Naive thymus-derived CD4-positive, alpha-beta T cell (primary cell): ENCODE measurements around the gene DNM3. TPM values are rescaled to one million over a fixed set of nuclear protein-coding genes. Genes with fewer than 3 reads are reported as not detected.

Experiments used
- ATAC-seq: fragments of 150-1000 bp; cut with Tn5 transposase; 2 replicates; pipeline ENCODE4 v1.10.0; 2021; ENCODE audit warnings: mild to moderate bottlenecking, moderate library complexity
- CTCF ChIA-PET: fragments of 350-600 bp; sonication (Branson Sonifier 250); formaldehyde crosslinking; loops from one replicate; lab custom pipeline; 2021; ENCODE audit warnings: antibody characterized with exemption; lab: Charles Lee
- POLR2A ChIA-PET: fragments of 350-600 bp; sonication (Branson Sonifier 250); formaldehyde crosslinking; loops from one replicate; lab custom pipeline; 2021; ENCODE audit warnings: antibody characterized with exemption, inconsistent platforms; lab: Charles Lee
- DNase-seq, 9 donors: peaks; one replicate each; pipeline versions ENCODE4 v3.0.0 to v3.0.0-alpha.2; 2020 to 2022; ENCODE audit warnings: mixed read lengths in 1 of 9
- H3K27ac ChIP-seq: one replicate; pipeline ENCODE4 v1.7.0; 2013; ENCODE audit warnings: mild to moderate bottlenecking, low read depth, low read length, moderate library complexity
- H3K27me3 ChIP-seq, 2 donors: one replicate each; pipeline ENCODE4 v1.7.0; 2013; ENCODE audit warnings: low read length in 2 of 2, mild to moderate bottlenecking in 2 of 2, moderate library complexity in 2 of 2; ENCODE audit not compliant: control insufficient read depth in 2 of 2, insufficient read depth in 2 of 2
- H3K36me3 ChIP-seq, 3 experiments: 1 replicate in 2 of 3; 2 replicates in 1 of 3; pipeline ENCODE4 v1.7.0; 2013; ENCODE audit warnings: low read length in 3 of 3, mild to moderate bottlenecking in 3 of 3, moderate library complexity in 1 of 3; ENCODE audit not compliant: insufficient read depth in 3 of 3, control insufficient read depth in 2 of 3
- H3K4me1 ChIP-seq, 2 donors: one replicate each; pipeline ENCODE4 v1.7.0; 2013; ENCODE audit warnings: low read length in 2 of 2, mild to moderate bottlenecking in 2 of 2, moderate library complexity in 1 of 2; ENCODE audit not compliant: control insufficient read depth in 2 of 2, insufficient read depth in 2 of 2
- H3K4me3 ChIP-seq: 2 replicates; pipeline ENCODE4 v1.7.0; 2013; ENCODE audit warnings: mild to moderate bottlenecking, low read length
- H3K9me3 ChIP-seq, 3 experiments: 1 replicate in 2 of 3; 2 replicates in 1 of 3; pipeline ENCODE4 v1.7.0; 2013; ENCODE audit warnings: low read length in 3 of 3; ENCODE audit not compliant: control insufficient read depth in 2 of 3
- H3K27ac Mint-ChIP-seq, 9 donors: one replicate each; pipeline ENCODE4 v1.8.0; 2020 to 2022; ENCODE audit warnings: mixed read lengths in 9 of 9, mild to moderate bottlenecking in 8 of 9, moderate library complexity in 5 of 9, inconsistent platforms in 2 of 9
- H3K27me3 Mint-ChIP-seq, 5 donors: one replicate each; pipeline ENCODE4 v1.8.0; 2021 to 2022; ENCODE audit warnings: mixed read lengths in 5 of 5, mild to moderate bottlenecking in 1 of 5
- H3K36me3 Mint-ChIP-seq, 5 donors: one replicate each; pipeline ENCODE4 v1.8.0; 2020 to 2022; ENCODE audit warnings: mixed read lengths in 5 of 5, mild to moderate bottlenecking in 3 of 5, inconsistent platforms in 1 of 5
- H3K4me1 Mint-ChIP-seq, 7 donors: one replicate each; pipeline ENCODE4 v1.8.0; 2020 to 2022; ENCODE audit warnings: mixed read lengths in 7 of 7, mild to moderate bottlenecking in 3 of 7, inconsistent platforms in 1 of 7
- H3K4me3 Mint-ChIP-seq, 10 donors: one replicate each; pipeline ENCODE4 v1.8.0; 2020 to 2022; ENCODE audit warnings: mild to moderate bottlenecking in 10 of 10, mixed read lengths in 10 of 10, moderate library complexity in 6 of 10, inconsistent platforms in 2 of 10
- H3K9me3 Mint-ChIP-seq, 11 donors: one replicate each; pipeline ENCODE4 v1.8.0; 2020 to 2022; ENCODE audit warnings: mixed read lengths in 11 of 11, mild to moderate bottlenecking in 4 of 11, inconsistent platforms in 1 of 11, moderate library complexity in 1 of 11
- intact Hi-C, 2 donors: fragments of 100-400 bp; cut with micrococcal nuclease; formaldehyde crosslinking; loops; one replicate each; pipeline ENCODE4 v1.15.1; 2023
- polyA plus RNA-seq, 2 donors: library from polyadenylated mRNA; unstranded; fragments of 300-500 nt; fragmentation: Illumina TruSeq; gene quantifications; one replicate each; pipeline ENCODE4 v1.2.3, GENCODE V29; 2021
- total RNA-seq, 6 experiments: library from RNA in 5 of 6; stranded (reverse) in 5 of 6; gene quantifications; 1 replicate in 5 of 6; 2 replicates in 1 of 6; pipeline ENCODE4 v1.2.3 and lab custom pipeline; 2021 to 2026

The DNM3 gene
- total and polyA plus RNA-seq, 7 experiments from 2014 or later = 1.2 to 2.5 (median 2.0) TPM

DNA sequence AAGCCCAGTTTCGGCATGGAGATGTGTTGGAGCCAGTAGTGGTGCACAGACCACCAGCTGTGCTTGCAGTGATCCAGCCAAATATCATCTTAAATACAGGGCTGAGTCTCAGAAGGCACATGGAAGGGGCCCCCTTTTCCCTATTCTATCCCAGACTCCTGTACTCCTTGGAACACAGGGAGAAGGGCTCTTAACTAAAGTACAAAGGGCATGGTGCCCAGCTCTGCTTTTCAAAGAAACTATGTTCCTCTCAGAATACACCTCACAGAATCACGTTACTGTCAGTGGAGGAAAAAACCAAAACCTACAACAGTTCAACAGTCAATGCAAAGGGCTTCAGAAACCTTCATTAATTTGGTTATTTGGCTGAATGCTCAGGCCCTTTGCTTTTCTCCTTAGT, 398.6 kb downstream of the DNM3 start:
- Histone ChIP-seq H3K9me3 (no peaks in the 10 kb centered on the region), H3K4me3 (no peak overlapping the region), H3K4me1 (no peaks in the 10 kb centered on the region), H3K27me3 (no peaks in the 10 kb centered on the region), H3K27ac (no peak overlapping the region), H3K36me3 (no peaks in the 10 kb centered on the region)
- CTCF ChIA-PET = no interaction called here
- Mint-ChIP-seq H3K9me3 (peaks cover 0 to 8% (median 0%) of the 10 kb centered on the region in 11 donors), H3K36me3 (peaks cover 0 to 2% (median 0%) of the 10 kb centered on the region in 5 donors), H3K4me1 (peaks cover 0 to 3% (median 0%) of the 10 kb centered on the region in 7 donors), H3K27ac (no peak overlapping the region), H3K4me3 (no peak overlapping the region), H3K27me3 (no peaks in the 10 kb centered on the region)
- POLR2A ChIA-PET = no interaction called here
- ATAC-seq = no peak
- intact Hi-C loops = no loop called here
- no peak for DNase-seq

DNA sequence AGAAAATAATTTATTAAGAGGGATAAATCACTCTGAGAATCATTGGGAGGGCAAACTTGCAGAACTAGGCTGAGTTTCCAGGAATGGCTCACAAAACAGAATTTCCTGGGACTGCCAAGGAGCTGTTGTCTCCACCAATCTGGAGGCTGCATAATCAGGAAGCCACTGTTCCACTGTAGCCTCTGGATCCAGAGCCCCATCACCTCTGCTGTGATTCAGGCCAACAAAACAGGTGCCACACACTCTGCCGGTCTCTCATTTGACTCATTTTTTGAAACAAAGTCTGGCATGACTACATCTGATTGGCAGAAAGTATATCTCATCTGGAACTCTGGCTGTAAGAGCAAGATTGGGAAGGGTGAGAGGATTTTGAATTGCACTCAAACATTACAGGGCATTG, 400.2 kb downstream of the DNM3 start:
- no peak overlapping the region for H3K27ac ChIP-seq
- H3K36me3 ChIP-seq = no peaks in the 10 kb centered on the region
- no peaks in the 10 kb centered on the region for H3K9me3 ChIP-seq
- H3K4me1 ChIP-seq = no peaks in the 10 kb centered on the region
- ATAC-seq = no peak
- Mint-ChIP-seq H3K9me3 (peaks cover 0 to 11% (median 0%) of the 10 kb centered on the region in 11 donors), H3K36me3 (peaks cover 0 to 6% (median 0%) of the 10 kb centered on the region in 5 donors), H3K4me1 (peaks cover 0 to 2% (median 0%) of the 10 kb centered on the region in 7 donors), H3K4me3 (no peak overlapping the region), H3K27ac (no peak overlapping the region), H3K27me3 (no peaks in the 10 kb centered on the region)
- no peaks in the 10 kb centered on the region for H3K27me3 ChIP-seq
- CTCF ChIA-PET = no interaction called here
- POLR2A ChIA-PET = no interaction called here
- no peak for DNase-seq
- no peak overlapping the region for H3K4me3 ChIP-seq
- intact Hi-C loops = no loop called here

DNA sequence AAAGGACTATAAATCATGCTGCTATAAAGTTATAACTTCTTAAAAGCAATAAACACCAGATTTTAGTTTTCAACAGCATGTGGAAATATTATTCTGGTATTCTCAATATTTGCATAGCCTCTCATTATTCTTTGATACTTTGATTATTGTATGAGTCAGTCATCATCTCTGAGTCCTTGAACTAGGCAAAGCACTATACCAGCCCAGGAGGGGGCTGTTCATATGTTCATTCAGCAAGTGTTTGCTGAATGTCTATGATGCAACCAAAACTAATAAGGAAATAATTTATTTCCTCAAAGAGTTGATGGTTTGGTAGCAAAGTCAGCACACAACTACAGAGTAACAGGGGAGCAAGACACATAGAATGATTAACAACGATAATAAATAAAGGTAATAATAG, 403.6 kb downstream of the DNM3 start:
- no peak overlapping the region for H3K27ac ChIP-seq
- Mint-ChIP-seq H3K27ac (no peak overlapping the region), H3K9me3 (peaks cover 0 to 20% (median 0%) of the 10 kb centered on the region in 11 donors), H3K36me3 (peaks cover 0 to 8% (median 0%) of the 10 kb centered on the region in 5 donors), H3K4me1 (peaks cover 0 to 2% (median 0%) of the 10 kb centered on the region in 7 donors), H3K27me3 (no peaks in the 10 kb centered on the region), H3K4me3 (no peak overlapping the region)
- no peak overlapping the region for H3K4me3 ChIP-seq
- intact Hi-C loops = no loop called here
- ChIA-PET CTCF (no interaction called here), POLR2A (no interaction called here)
- H3K4me1 ChIP-seq = no peaks in the 10 kb centered on the region
- no peaks in the 10 kb centered on the region for H3K36me3 ChIP-seq
- H3K27me3 ChIP-seq = no peaks in the 10 kb centered on the region
- H3K9me3 ChIP-seq = no peaks in the 10 kb centered on the region
- no peak for ATAC-seq
- no peak for DNase-seq

DNA sequence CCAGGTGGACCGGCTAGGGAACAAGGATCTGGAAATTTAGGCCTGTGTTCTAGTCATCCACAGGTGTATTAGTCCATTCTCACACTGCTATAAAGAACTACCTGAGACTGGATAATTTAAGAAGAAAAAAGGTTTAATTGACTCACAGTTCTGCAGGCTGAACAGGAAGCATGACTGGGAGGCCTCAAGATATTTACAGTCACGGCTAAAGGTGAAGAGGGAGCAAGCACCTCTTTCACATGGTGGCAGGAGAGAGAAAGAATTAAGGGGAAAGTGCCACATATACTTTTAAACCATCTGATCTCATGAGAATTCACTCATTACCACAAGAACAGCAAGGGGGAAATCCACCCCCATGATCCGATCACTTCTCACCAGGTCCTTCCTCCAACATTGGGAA, 404.5 kb downstream of the DNM3 start:
- Mint-ChIP-seq H3K4me3 (no peak overlapping the region), H3K27me3 (no peaks in the 10 kb centered on the region), H3K4me1 (peaks cover 0 to 2% (median 0%) of the 10 kb centered on the region in 7 donors), H3K9me3 (peaks cover 0 to 24% (median 0%) of the 10 kb centered on the region in 11 donors), H3K27ac (no peak overlapping the region), H3K36me3 (peaks cover 0 to 12% (median 0%) of the 10 kb centered on the region in 5 donors)
- CTCF ChIA-PET = no interaction called here
- H3K9me3 ChIP-seq = no peaks in the 10 kb centered on the region
- no peak overlapping the region for H3K27ac ChIP-seq
- intact Hi-C loops = no loop called here
- ATAC-seq (no peak), DNase-seq (no peak)
- H3K4me3 ChIP-seq = no peak overlapping the region
- no peaks in the 10 kb centered on the region for H3K4me1 ChIP-seq
- H3K36me3 ChIP-seq = no peaks in the 10 kb centered on the region
- H3K27me3 ChIP-seq = no peaks in the 10 kb centered on the region
- POLR2A ChIA-PET = no interaction called here

DNA sequence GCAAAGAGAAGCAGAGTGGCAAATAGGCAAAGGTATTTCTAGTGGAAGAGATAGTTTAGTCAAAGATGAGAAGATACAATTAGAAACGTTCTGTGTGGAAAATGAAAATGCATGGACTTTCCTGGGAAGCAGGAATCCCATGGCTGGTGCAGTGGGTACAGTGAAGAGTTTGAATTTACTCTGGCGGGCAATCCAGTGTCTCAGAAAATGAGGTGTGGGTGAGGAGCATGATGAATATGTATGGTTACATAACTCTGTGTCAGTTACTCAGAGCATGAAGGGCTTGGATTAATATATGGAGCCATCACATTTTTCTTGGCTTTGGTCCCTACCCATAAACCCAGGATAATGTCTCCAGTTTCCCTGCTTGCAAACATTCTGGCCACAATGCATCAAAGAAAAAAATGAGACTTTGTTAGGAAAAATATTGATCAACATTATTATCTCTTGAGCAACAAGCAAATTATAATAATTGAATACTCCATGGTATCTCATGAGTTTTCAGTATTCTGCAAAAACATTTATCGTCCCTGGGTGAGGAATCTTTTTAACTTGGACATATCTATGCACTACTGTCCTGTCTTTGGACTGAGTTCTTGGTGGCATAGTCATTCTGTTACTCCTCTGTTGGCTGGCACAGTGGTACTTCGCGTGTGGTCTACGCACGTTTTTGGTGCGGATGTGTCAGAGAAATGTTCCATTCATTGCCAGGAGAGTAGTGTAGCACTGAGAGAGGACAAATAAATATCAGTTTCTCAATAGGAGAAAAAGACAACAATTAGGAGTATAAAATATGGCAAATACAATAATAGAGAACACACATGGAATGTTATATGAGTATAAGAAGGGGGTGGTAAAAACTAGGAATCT, 405.5 kb downstream of the DNM3 start:
- POLR2A ChIA-PET = no interaction called here
- no peak overlapping the region for H3K27ac Mint-ChIP-seq
- peaks cover 0 to under 1% (median 0%) of the 10 kb centered on the region in 7 donors for H3K4me1 Mint-ChIP-seq
- DNase-seq = no peak
- peaks cover 0 to 24% (median 0%) of the 10 kb centered on the region in 11 donors for H3K9me3 Mint-ChIP-seq
- no peak overlapping the region for H3K4me3 ChIP-seq
- H3K4me3 Mint-ChIP-seq = no peak overlapping the region
- intact Hi-C loops = no loop called here
- no peaks in the 10 kb centered on the region for H3K27me3 Mint-ChIP-seq
- H3K9me3 ChIP-seq = no peaks in the 10 kb centered on the region
- H3K36me3 Mint-ChIP-seq = peaks cover 0 to 12% (median 0%) of the 10 kb centered on the region in 5 donors
- no peaks in the 10 kb centered on the region for H3K4me1 ChIP-seq
- ATAC-seq = no peak
- H3K27ac ChIP-seq = no peak overlapping the region
- CTCF ChIA-PET = no interaction called here
- H3K27me3 ChIP-seq = no peaks in the 10 kb centered on the region
- H3K36me3 ChIP-seq = no peaks in the 10 kb centered on the region

DNA sequence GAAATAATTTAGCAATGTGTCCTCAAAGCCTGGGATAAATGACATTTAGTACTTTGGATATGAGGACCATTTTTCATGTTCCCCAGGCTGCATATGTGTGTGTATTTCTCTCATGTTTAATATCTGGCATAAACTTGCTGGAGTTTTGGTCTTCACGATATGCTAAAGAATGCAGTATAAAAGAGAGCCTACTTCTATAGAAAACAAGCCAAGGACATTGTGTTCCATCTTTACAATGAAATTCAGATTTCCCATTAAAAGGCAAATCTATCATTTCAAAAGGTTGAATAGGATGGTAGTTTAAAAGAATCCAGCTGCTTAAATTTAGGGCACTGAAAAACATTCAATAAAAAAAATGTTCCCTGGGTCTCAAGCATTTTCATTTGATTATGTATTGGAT, 410.2 kb downstream of the DNM3 start:
- Histone ChIP-seq H3K4me3 (no peak overlapping the region), H3K36me3 (no peaks in the 10 kb centered on the region), H3K27me3 (no peaks in the 10 kb centered on the region), H3K9me3 (no peaks in the 10 kb centered on the region), H3K27ac (no peak overlapping the region), H3K4me1 (no peaks in the 10 kb centered on the region)
- H3K4me3 Mint-ChIP-seq = no peak overlapping the region
- DNase-seq (no peak), ATAC-seq (no peak)
- peaks cover 0 to 16% (median 0%) of the 10 kb centered on the region in 11 donors for H3K9me3 Mint-ChIP-seq
- POLR2A ChIA-PET = no interaction called here
- intact Hi-C loops = no loop called here
- H3K27ac Mint-ChIP-seq = no peak overlapping the region
- no peaks in the 10 kb centered on the region for H3K27me3 Mint-ChIP-seq
- CTCF ChIA-PET = no interaction called here
- H3K36me3 Mint-ChIP-seq = peaks cover 0 to 18% (median 0%) of the 10 kb centered on the region in 5 donors
- peaks cover 2 to 21% (median 18%) of the 10 kb centered on the region in 7 donors for H3K4me1 Mint-ChIP-seq

DNA sequence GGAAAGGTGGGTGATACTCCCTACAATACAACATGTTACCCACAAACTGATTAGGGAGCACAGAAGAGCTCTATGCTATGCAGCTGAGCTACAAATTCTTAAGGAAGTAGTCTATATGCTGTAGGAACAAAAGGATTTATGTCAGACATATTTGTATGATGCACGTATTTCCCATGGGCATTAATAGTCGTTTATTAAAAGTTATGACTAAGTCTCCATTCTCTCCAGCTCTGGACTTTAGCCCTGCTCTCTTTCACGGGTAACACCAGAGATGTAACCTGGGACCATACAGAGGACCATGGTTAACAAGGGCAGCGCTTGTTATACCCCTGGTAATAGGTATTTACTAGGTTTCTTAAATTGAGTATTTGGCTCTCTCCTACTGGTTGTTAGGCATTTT, 411.0 kb downstream of the DNM3 start:
- no peaks in the 10 kb centered on the region for H3K9me3 ChIP-seq
- ATAC-seq (no peak), DNase-seq (no peak)
- peaks cover 2 to 22% (median 18%) of the 10 kb centered on the region in 7 donors for H3K4me1 Mint-ChIP-seq
- H3K27ac Mint-ChIP-seq = no peak overlapping the region
- H3K36me3 Mint-ChIP-seq = peaks cover 0 to 18% (median 0%) of the 10 kb centered on the region in 5 donors
- H3K36me3 ChIP-seq = no peaks in the 10 kb centered on the region
- no peak overlapping the region for H3K27ac ChIP-seq
- H3K27me3 ChIP-seq = no peaks in the 10 kb centered on the region
- POLR2A ChIA-PET = no interaction called here
- H3K4me3 ChIP-seq = no peak overlapping the region
- no peak overlapping the region for H3K4me3 Mint-ChIP-seq
- CTCF ChIA-PET = no interaction called here
- no peaks in the 10 kb centered on the region for H3K4me1 ChIP-seq
- H3K9me3 Mint-ChIP-seq = peaks cover 0 to 13% (median 0%) of the 10 kb centered on the region in 11 donors
- H3K27me3 Mint-ChIP-seq = no peaks in the 10 kb centered on the region
- intact Hi-C loops = no loop called here
